Right lobe of liver (tissue), 4 donors: ENCODE measurements around the gene PRKCA.

ENCODE experiments used
- CTCF ChIP-seq, 4 donors: fragments of 200-600 bp in 3 of 4; fragments of 450-650 bp in 1 of 4; IDR thresholded peaks; one replicate each; pipeline versions ENCODE4 v1.5.1 to v1.8.0; 2016 to 2022; ENCODE audit warnings: antibody characterized with exemption in 4 of 4, mild to moderate bottlenecking in 2 of 4
- POLR2A ChIP-seq: fragments of 450-650 bp; IDR thresholded peaks from one replicate; pipeline ENCODE4 v1.6.1; 2017; ENCODE audit warnings: antibody characterized with exemption, mild to moderate bottlenecking
- donor health status: DM: no; HTN: no; CAD: no.
- donor health status: DM: no; HTN: no; CAD: no.
- donor health status: DM: no; HTN: yes; CAD: no.

GRCh38 chr17:66443606-66444005 is 141.2 kb downstream of the PRKCA start:
- no peak for TF ChIP-seq CTCF (IDR thresholded peaks at IDR 0.05)
- TF ChIP-seq POLR2A = no peak
